ENCODE results near the gene LRP8. TPM values are rescaled to one million over a fixed set of nuclear protein-coding genes. Genes with fewer than 3 reads are reported as not detected.

The LRP8 gene
- total and polyA plus RNA-seq, 7 experiments from 2014 or later: 0.64 to 45.8 (median 4.7) TPM

DNA sequence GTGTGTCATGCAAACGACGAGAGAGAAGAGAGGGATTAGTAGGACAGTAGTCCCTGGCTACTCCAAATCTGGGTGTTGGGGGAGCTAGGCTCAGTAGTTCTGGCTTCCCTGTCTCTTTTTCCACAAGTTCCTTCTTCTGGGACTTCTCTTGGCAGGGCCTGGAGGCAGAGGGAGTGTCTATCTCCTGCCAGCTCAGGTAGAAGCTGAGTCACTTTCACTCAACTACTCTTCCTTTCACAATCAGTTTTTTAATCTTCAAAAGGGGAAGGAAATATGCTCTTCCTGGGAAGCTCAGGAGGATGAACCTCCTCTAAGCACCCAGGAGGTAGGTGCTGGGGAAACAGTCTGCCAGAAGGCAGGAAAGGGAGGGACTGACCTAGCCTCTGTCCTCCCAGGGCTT lies 54.3 kb downstream of the LRP8 start:
- Mint-ChIP-seq H3K4me1 (peaks cover 0 to 2% (median 0%) of the 10 kb centered on the region in 7 donors), H3K4me3 (no peak overlapping the region), H3K27ac (no peak overlapping the region), H3K9me3 (no peaks in the 10 kb centered on the region), H3K27me3 (no peaks in the 10 kb centered on the region), H3K36me3 (peaks cover 0 to 9% (median 0%) of the 10 kb centered on the region in 5 donors)
- ATAC-seq (no peak), DNase-seq (no peak)
- H3K9me3 ChIP-seq (ENCODE audit: control insufficient read depth in 2 of 3, low read length in 3 of 3): no peaks in the 10 kb centered on the region
- intact Hi-C loops (cut with micrococcal nuclease): no loop called here
- CTCF ChIA-PET: no interaction called here
- no peaks in the 10 kb centered on the region for H3K27me3 ChIP-seq (ENCODE audit: control insufficient read depth in 2 of 2, insufficient read depth in 2 of 2, low read length in 2 of 2)
- no peaks in the 10 kb centered on the region for H3K4me1 ChIP-seq (ENCODE audit: control insufficient read depth in 2 of 2, insufficient read depth in 2 of 2, low read length in 2 of 2)
- peaks cover 0 to 3% (median 0%) of the 10 kb centered on the region in 3 experiments for H3K36me3 ChIP-seq (ENCODE audit: control insufficient read depth in 2 of 3, insufficient read depth in 3 of 3, low read length in 3 of 3)
- POLR2A ChIA-PET: no interaction called here
- no peak overlapping the region for H3K27ac ChIP-seq (ENCODE audit: low read depth, low read length)
- H3K4me3 ChIP-seq (ENCODE audit: low read length): no peak overlapping the region

DNA sequence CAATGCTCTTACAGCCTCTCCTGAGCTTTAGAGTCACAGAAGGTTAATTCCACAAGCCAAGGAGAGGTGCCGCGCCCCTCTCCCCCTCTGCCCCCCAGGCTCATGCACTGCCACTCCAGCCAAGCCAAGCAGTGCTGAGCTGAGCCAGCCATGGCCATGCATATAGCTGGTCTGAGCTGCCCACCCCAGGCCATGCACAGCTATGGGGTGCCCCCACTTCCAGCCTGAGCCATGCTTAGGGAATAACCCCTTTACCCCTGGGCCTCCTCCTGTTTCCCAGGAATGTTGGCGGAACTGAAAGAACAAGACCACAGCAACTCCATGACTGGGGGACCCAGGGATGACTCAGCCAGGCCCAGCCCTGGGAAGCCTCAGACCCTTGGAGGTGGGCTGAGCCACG lies 55.5 kb downstream of the LRP8 start:
- Histone ChIP-seq H3K9me3 (ENCODE audit: control insufficient read depth in 2 of 3, low read length in 3 of 3) (no peaks in the 10 kb centered on the region), H3K27me3 (ENCODE audit: control insufficient read depth in 2 of 2, insufficient read depth in 2 of 2, low read length in 2 of 2) (no peaks in the 10 kb centered on the region), H3K27ac (ENCODE audit: low read depth, low read length) (no peak overlapping the region), H3K4me3 (ENCODE audit: low read length) (no peak overlapping the region), H3K36me3 (ENCODE audit: control insufficient read depth in 2 of 3, insufficient read depth in 3 of 3, low read length in 3 of 3) (peaks cover 0 to 3% (median 0%) of the 10 kb centered on the region in 3 experiments), H3K4me1 (ENCODE audit: control insufficient read depth in 2 of 2, insufficient read depth in 2 of 2, low read length in 2 of 2) (no peaks in the 10 kb centered on the region)
- Mint-ChIP-seq H3K36me3 (peaks cover 0 to 5% (median 0%) of the 10 kb centered on the region in 5 donors), H3K27ac (peak overlapping the region in 1 of 9 donors; percentile 30), H3K4me1 (no peaks in the 10 kb centered on the region), H3K9me3 (no peaks in the 10 kb centered on the region), H3K27me3 (no peaks in the 10 kb centered on the region), H3K4me3 (no peak overlapping the region)
- DNase-seq (no peak), ATAC-seq (no peak)
- intact Hi-C loops (cut with micrococcal nuclease): no loop called here
- ChIA-PET POLR2A (no interaction called here), CTCF (no interaction called here)

DNA sequence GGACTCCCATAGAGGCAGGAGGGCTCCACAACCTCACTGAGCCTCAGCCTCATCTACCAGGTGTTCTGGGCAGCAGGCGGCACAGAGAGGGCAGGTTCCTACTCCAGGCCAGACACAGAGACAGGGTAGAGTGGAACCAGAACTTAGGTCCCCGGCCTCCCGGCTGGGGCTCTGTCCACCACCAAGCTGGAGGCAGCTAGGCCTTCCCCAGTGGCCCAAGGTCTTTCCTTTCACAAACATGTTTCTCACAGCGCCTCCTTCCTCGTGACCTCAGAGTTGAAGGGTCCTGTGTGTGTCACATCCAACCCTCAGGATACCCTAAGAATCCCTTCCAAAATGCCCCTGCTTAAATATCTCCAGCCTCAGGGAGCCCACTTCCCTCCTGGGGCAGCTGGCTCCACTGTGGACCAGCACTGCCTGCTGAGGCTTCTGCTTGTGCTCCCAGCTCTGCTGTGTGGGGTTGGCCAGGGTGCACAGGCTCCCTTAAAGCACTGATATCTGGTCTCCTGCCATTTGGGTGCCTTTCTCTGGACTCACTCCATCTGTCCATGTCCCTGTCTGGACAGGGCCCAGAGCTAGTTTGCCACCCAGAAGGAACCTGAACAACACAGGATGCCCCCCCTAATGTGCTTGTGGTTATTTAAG lies 56.3 kb downstream of the LRP8 start:
- Histone ChIP-seq H3K4me1 (ENCODE audit: control insufficient read depth in 2 of 2, insufficient read depth in 2 of 2, low read length in 2 of 2) (no peaks in the 10 kb centered on the region), H3K4me3 (ENCODE audit: low read length) (no peak overlapping the region), H3K9me3 (ENCODE audit: control insufficient read depth in 2 of 3, low read length in 3 of 3) (no peaks in the 10 kb centered on the region), H3K27ac (ENCODE audit: low read depth, low read length) (no peak overlapping the region), H3K36me3 (ENCODE audit: control insufficient read depth in 2 of 3, insufficient read depth in 3 of 3, low read length in 3 of 3) (peaks cover 0 to 3% (median 0%) of the 10 kb centered on the region in 3 experiments), H3K27me3 (ENCODE audit: control insufficient read depth in 2 of 2, insufficient read depth in 2 of 2, low read length in 2 of 2) (no peaks in the 10 kb centered on the region)
- no peak overlapping the region for H3K4me3 Mint-ChIP-seq
- CTCF ChIA-PET: no interaction called here
- ATAC-seq (no peak), DNase-seq (no peak)
- H3K9me3 Mint-ChIP-seq: no peaks in the 10 kb centered on the region
- H3K36me3 Mint-ChIP-seq: peaks cover 0 to 5% (median 0%) of the 10 kb centered on the region in 5 donors
- no peaks in the 10 kb centered on the region for H3K27me3 Mint-ChIP-seq
- POLR2A ChIA-PET: no interaction called here
- H3K4me1 Mint-ChIP-seq: no peaks in the 10 kb centered on the region
- intact Hi-C loops (cut with micrococcal nuclease): no loop called here
- H3K27ac Mint-ChIP-seq: peak overlapping the region in 1 of 9 donors; percentile 30

DNA sequence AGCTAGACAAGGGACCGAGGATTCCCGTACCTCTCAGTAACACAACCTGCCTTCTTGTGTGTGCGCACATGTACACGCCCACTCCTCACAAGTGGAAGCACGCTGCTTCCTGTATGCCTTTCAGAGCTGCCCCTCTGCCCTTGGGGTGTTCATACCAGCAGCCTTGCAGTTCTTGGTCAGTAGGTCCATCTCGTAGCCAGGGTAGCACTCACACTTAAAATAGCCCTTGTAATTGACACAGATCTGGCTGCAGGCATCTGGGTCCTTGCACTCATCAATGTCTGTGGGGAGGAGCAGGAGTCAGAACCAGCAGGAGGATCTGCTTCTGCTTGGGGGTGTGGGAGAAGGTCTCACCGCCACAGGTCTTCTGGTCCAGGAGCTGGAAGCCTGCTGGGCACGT lies 57.0 kb downstream of the LRP8 start:
- CTCF ChIA-PET: no interaction called here
- DNase-seq (no peak), ATAC-seq (no peak)
- intact Hi-C loops (cut with micrococcal nuclease): no loop called here
- Mint-ChIP-seq H3K36me3 (peaks cover 0 to 7% (median 5%) of the 10 kb centered on the region in 5 donors), H3K27me3 (no peaks in the 10 kb centered on the region), H3K27ac (no peak overlapping the region), H3K4me3 (no peak overlapping the region), H3K4me1 (no peaks in the 10 kb centered on the region), H3K9me3 (no peaks in the 10 kb centered on the region)
- POLR2A ChIA-PET: no interaction called here
- H3K9me3 ChIP-seq (ENCODE audit: control insufficient read depth in 2 of 3, low read length in 3 of 3): no peaks in the 10 kb centered on the region
- H3K27me3 ChIP-seq (ENCODE audit: control insufficient read depth in 2 of 2, insufficient read depth in 2 of 2, low read length in 2 of 2): no peaks in the 10 kb centered on the region
- peaks cover 0 to 3% (median 0%) of the 10 kb centered on the region in 3 experiments for H3K36me3 ChIP-seq (ENCODE audit: control insufficient read depth in 2 of 3, insufficient read depth in 3 of 3, low read length in 3 of 3)
- no peak overlapping the region for H3K27ac ChIP-seq (ENCODE audit: low read depth, low read length)
- no peaks in the 10 kb centered on the region for H3K4me1 ChIP-seq (ENCODE audit: control insufficient read depth in 2 of 2, insufficient read depth in 2 of 2, low read length in 2 of 2)
- no peak overlapping the region for H3K4me3 ChIP-seq (ENCODE audit: low read length)

DNA sequence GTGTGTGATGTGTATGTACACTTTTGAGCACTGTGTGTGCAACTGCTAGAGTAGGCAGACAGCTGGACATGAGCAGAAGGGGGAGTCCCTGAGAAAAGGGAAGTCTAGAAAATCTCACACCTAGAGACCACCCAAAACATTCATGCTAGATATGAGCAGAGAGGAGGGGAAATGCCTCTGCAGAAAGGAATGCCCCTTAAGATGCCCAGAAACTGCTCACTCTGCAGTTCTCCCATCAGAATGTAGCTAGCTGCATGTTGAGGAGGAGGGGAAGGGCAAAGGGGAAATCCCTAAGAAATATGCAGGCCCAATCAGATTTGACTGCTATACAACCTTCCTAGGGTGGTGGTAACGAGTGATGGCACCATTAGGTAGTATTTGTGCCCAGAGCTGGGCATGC lies 57.8 kb downstream of the LRP8 start:
- Histone ChIP-seq H3K27ac (ENCODE audit: low read depth, low read length) (no peak overlapping the region), H3K27me3 (ENCODE audit: control insufficient read depth in 2 of 2, insufficient read depth in 2 of 2, low read length in 2 of 2) (no peaks in the 10 kb centered on the region), H3K36me3 (ENCODE audit: control insufficient read depth in 2 of 3, insufficient read depth in 3 of 3, low read length in 3 of 3) (peaks cover 0 to 2% (median 0%) of the 10 kb centered on the region in 3 experiments), H3K4me3 (ENCODE audit: low read length) (no peak overlapping the region), H3K9me3 (ENCODE audit: control insufficient read depth in 2 of 3, low read length in 3 of 3) (no peaks in the 10 kb centered on the region), H3K4me1 (ENCODE audit: control insufficient read depth in 2 of 2, insufficient read depth in 2 of 2, low read length in 2 of 2) (no peaks in the 10 kb centered on the region)
- ATAC-seq (no peak), DNase-seq (no peak)
- no peaks in the 10 kb centered on the region for H3K27me3 Mint-ChIP-seq
- CTCF ChIA-PET: interaction anchor here (0.5 to 1.5 kb wide), 2 partner anchors 8 to 120 kb away, joined by 6 to 8 read pairs; no protein-coding TSS in a partner anchor
- peaks cover 0 to 11% (median 7%) of the 10 kb centered on the region in 5 donors for H3K36me3 Mint-ChIP-seq
- peak overlapping the region in 1 of 9 donors; percentile 3 for H3K27ac Mint-ChIP-seq
- no peaks in the 10 kb centered on the region for H3K9me3 Mint-ChIP-seq
- POLR2A ChIA-PET: interaction anchor here (0.5 kb wide), 1 partner anchor 724 kb away, joined by 7 read pairs; no protein-coding TSS in a partner anchor
- no peak overlapping the region for H3K4me3 Mint-ChIP-seq
- H3K4me1 Mint-ChIP-seq: no peaks in the 10 kb centered on the region
- intact Hi-C loops (cut with micrococcal nuclease): no loop called here

DNA sequence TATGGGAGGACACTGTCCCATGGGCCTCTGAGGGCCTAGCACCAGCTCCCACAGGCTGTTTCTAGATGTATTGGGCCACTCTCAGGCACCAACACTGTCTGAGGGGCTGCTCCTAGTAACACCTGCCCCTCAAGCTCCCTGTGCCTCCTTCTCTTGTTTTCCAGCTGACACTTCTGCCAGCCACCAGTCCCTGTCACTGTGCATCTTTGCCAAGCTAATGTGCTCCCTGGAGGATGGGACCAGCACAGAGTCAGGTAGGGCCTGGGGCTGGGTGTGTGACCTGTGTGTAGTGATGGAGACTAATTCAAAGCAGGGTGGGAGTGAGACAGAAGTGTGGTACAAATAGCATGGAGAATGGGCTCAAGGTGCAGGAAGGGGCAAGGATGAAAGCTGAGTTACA lies 60.1 kb downstream of the LRP8 start:
- Mint-ChIP-seq H3K27ac (no peak overlapping the region), H3K4me1 (no peaks in the 10 kb centered on the region), H3K9me3 (no peaks in the 10 kb centered on the region), H3K27me3 (no peaks in the 10 kb centered on the region), H3K4me3 (no peak overlapping the region), H3K36me3 (peaks cover 0 to 17% (median 13%) of the 10 kb centered on the region in 5 donors)
- DNase-seq (no peak), ATAC-seq (no peak)
- Histone ChIP-seq H3K27ac (ENCODE audit: low read depth, low read length) (no peak overlapping the region), H3K9me3 (ENCODE audit: control insufficient read depth in 2 of 3, low read length in 3 of 3) (no peaks in the 10 kb centered on the region), H3K27me3 (ENCODE audit: control insufficient read depth in 2 of 2, insufficient read depth in 2 of 2, low read length in 2 of 2) (no peaks in the 10 kb centered on the region), H3K4me3 (ENCODE audit: low read length) (no peak overlapping the region), H3K36me3 (ENCODE audit: control insufficient read depth in 2 of 3, insufficient read depth in 3 of 3, low read length in 3 of 3) (peaks cover 0 to 10% (median 0%) of the 10 kb centered on the region in 3 experiments), H3K4me1 (ENCODE audit: control insufficient read depth in 2 of 2, insufficient read depth in 2 of 2, low read length in 2 of 2) (no peaks in the 10 kb centered on the region)
- ChIA-PET POLR2A (interaction anchor here (0.5 kb wide), 1 partner anchor 987 kb away, joined by 3 read pairs; no protein-coding TSS in a partner anchor), CTCF (interaction anchor here (0.6 to 1.1 kb wide), 3 partner anchors 11 to 812 kb away, joined by 3 to 4 read pairs (median 4); no protein-coding TSS in a partner anchor)
- intact Hi-C loops (cut with micrococcal nuclease): no loop called here

DNA sequence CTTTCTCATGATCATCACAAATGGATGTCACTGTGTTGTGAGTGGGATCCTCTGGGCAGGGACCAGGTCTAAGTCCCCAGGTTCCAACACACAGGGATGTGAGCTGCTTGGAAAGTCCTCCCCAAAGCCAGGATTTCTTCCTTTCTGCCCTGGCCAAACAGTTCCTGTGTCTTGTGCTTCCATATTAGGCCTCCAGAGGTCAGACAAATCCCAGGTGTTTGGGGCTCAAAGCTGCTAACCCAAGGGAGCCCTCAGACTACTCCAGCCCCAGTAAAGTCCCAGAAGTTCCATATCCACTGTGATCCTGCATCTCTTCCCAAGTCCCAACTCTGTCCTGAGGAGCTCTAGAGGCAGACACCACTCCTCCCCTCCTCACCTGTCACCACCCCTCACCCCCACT lies 61.8 kb downstream of the LRP8 start:
- no peak overlapping the region for H3K27ac Mint-ChIP-seq
- POLR2A ChIA-PET: no interaction called here
- Histone ChIP-seq H3K9me3 (ENCODE audit: control insufficient read depth in 2 of 3, low read length in 3 of 3) (no peaks in the 10 kb centered on the region), H3K4me1 (ENCODE audit: control insufficient read depth in 2 of 2, insufficient read depth in 2 of 2, low read length in 2 of 2) (no peaks in the 10 kb centered on the region), H3K27ac (ENCODE audit: low read depth, low read length) (no peak overlapping the region), H3K4me3 (ENCODE audit: low read length) (no peak overlapping the region), H3K27me3 (ENCODE audit: control insufficient read depth in 2 of 2, insufficient read depth in 2 of 2, low read length in 2 of 2) (no peaks in the 10 kb centered on the region), H3K36me3 (ENCODE audit: control insufficient read depth in 2 of 3, insufficient read depth in 3 of 3, low read length in 3 of 3) (peaks cover 0 to 17% (median 0%) of the 10 kb centered on the region in 3 experiments)
- no peak overlapping the region for H3K4me3 Mint-ChIP-seq
- intact Hi-C loops (cut with micrococcal nuclease): no loop called here
- H3K36me3 Mint-ChIP-seq: peaks cover 0 to 23% (median 16%) of the 10 kb centered on the region in 5 donors
- CTCF ChIA-PET: no interaction called here
- DNase-seq: no peak
- no peaks in the 10 kb centered on the region for H3K27me3 Mint-ChIP-seq
- no peaks in the 10 kb centered on the region for H3K4me1 Mint-ChIP-seq
- ATAC-seq: no peak
- no peaks in the 10 kb centered on the region for H3K9me3 Mint-ChIP-seq

Measured in naive thymus-derived CD4-positive, alpha-beta T cell (primary cell).